Stomach (tissue), 9 donors: ENCODE results near the gene DDX27. TPM values are rescaled to one million over a fixed set of nuclear protein-coding genes. Genes with fewer than 3 reads are reported as not detected.
A peak's percentile ranks its signal among the peaks of the same experiment; 100 is the strongest.
"Not testable (repeated sequence)": the region's sequence is repeated elsewhere in the genome, so short reads cannot be mapped to it uniquely, and the experiment has no call there.

Experiments used
- DNase-seq, 2 donors: peaks; one replicate each; pipeline versions ENCODE4 v3.0.0 to v3.0.0-alpha.2; 2013 to 2019
- H3K27ac ChIP-seq, 5 donors: fragments of 200-600 bp in 4 of 5; sonication (generic) in 4 of 5; one replicate each; pipeline ENCODE4 v1.5.1; 2013 to 2019; ENCODE audit warnings: mild to moderate bottlenecking in 1 of 5, moderate library complexity in 1 of 5
- H3K27me3 ChIP-seq, 3 donors: fragments of 200-600 bp; sonication (generic); one replicate each; pipeline ENCODE4 v1.5.1; 2017 to 2019; ENCODE audit warnings: mixed run types in 1 of 3
- H3K36me3 ChIP-seq, 4 donors: fragments of 200-600 bp; sonication (generic); 1 replicate in 3 of 4; 2 replicates in 1 of 4; pipeline ENCODE4 v1.5.1; 2016 to 2019
- H3K4me1 ChIP-seq, 4 donors: fragments of 200-600 bp; sonication (generic); one replicate each; pipeline ENCODE4 v1.5.1; 2016 to 2019
- H3K4me3 ChIP-seq, 4 donors: fragments of 200-600 bp; sonication (generic) in 3 of 4; one replicate each; pipeline ENCODE4 v1.5.1; 2016 to 2019; ENCODE audit warnings: mild to moderate bottlenecking in 1 of 4
- H3K9me3 ChIP-seq, 4 donors: fragments of 200-600 bp; sonication (generic); one replicate each; pipeline ENCODE4 v1.5.1; 2016 to 2019
- CTCF ChIP-seq, 7 experiments: fragments of 450-650 bp in 4 of 7; fragments of 200-600 bp in 3 of 7; sonication (generic) in 3 of 7; IDR thresholded peaks; one replicate each; pipeline ENCODE4 v1.5.1; 2016 to 2019; ENCODE audit warnings: antibody characterized with exemption in 7 of 7, control low read depth in 2 of 7, mild to moderate bottlenecking in 1 of 7
- EP300 ChIP-seq: sonication (generic); formaldehyde crosslinking; IDR thresholded peaks from one replicate; pipeline ENCODE4 v1.6.1; 2017; ENCODE audit warnings: antibody characterized with exemption
- POLR2A ChIP-seq, 4 donors: fragments of 450-650 bp; IDR thresholded peaks; one replicate each; pipeline ENCODE4 v1.6.1; 2016; ENCODE audit warnings: antibody characterized with exemption in 4 of 4, control low read depth in 2 of 4, mild to moderate bottlenecking in 1 of 4, moderate library complexity in 1 of 4
- POLR2AphosphoS5 ChIP-seq, 3 donors: sonication (generic); formaldehyde crosslinking; IDR thresholded peaks; one replicate each; pipeline ENCODE4 v1.6.1; 2016; ENCODE audit warnings: antibody characterized with exemption in 3 of 3
- WGBS, 5 donors: extraction: QIAGEN DNeasy Blood & Tissue Kit in 3 of 5; methylation state at CpG; one replicate each; pipeline versions ENCODE4 v1.1.5 to v1.1.7; 2013 to 2018; 5-methylcytosine and 5-hydroxymethylcytosine counted together
- intact Hi-C: fragments of 100-400 bp; cut with DNase I; formaldehyde crosslinking; loops from one replicate; pipeline ENCODE4 v1.15.1; 2023; ENCODE audit warnings: low total_unique reads
- polyA plus RNA-seq, 3 donors: library from polyadenylated mRNA; stranded (reverse); fragments of 200-250 nt; gene quantifications; one replicate each; pipeline ENCODE4 v1.2.3, GENCODE V29; 2013
- total RNA-seq, 5 donors: library from RNA; depleted of rRNA; stranded (reverse); fragments of >200 nt; gene quantifications; one replicate each; pipeline versions ENCODE4 v1.1.0 to v1.2.3, GENCODE V29; 2014 to 2016
- donor health status: healthy with polysubstance abuse.
- donor health status: Bipolar disorder and iron deficiency.
- donor health status: healthy.

The DDX27 gene
- total and polyA plus RNA-seq, 8 donors: 11.7 to 38.2 (median 21.4) TPM

- peak overlapping the region in 1 of 4 donors; percentile 2 for H3K4me3 ChIP-seq
- H3K4me1 ChIP-seq: peaks cover 9 to 33% (median 26%) of the 10 kb centered on the region in 4 donors
- no peaks in the 10 kb centered on the region for H3K9me3 ChIP-seq
- peaks cover 8 to 18% (median 10%) of the 10 kb centered on the region in 4 donors for H3K36me3 ChIP-seq
- H3K27me3 ChIP-seq: no peaks in the 10 kb centered on the region
- DNase-seq: peak; percentile 97 to 98
- TF ChIP-seq EP300 (no peak), POLR2A (IDR thresholded peaks at IDR 0.05) (no peak), POLR2AphosphoS5 (IDR thresholded peaks at IDR 0.05) (peak in 2 of 3 donors; percentile 47 to 91), CTCF (IDR thresholded peaks at IDR 0.05) (peak in 5 of 7 experiments; percentile 81 to 90 (median 88))
- 12 to 19% (median 16%) methylated on average over 11 of the region's 11 CpGs for WGBS, 5 donors
- peak overlapping the region in 2 of 5 donors; percentile 38 to 51 for H3K27ac ChIP-seq
- intact Hi-C loops: loop anchor here (5.0 kb wide), 1 partner anchor 85 kb away; no protein-coding TSS in a partner anchor
Measured at GRCh38 chr20:49216991-49217578, 2.1 kb upstream of the DDX27 start.

GRCh38 chr20:49218739-49219090 is 501 bp upstream of the DDX27 start:
- Histone ChIP-seq H3K36me3 (peaks cover 24 to 35% (median 26%) of the 10 kb centered on the region in 4 donors), H3K4me3 (peak overlapping the region; percentile 72 to 86 (median 78)), H3K4me1 (peaks cover 9 to 33% (median 26%) of the 10 kb centered on the region in 4 donors), H3K27ac (peak overlapping the region; percentile 74 to 96 (median 91))
- peak; percentile 38 to 68 for DNase-seq
- H3K9me3 ChIP-seq, H3K27me3 ChIP-seq: not testable (repeated sequence)
- 50 to 61% (median 57%) methylated on average over 13 of the region's 13 CpGs for WGBS, 5 donors
- intact Hi-C loops: loop anchor here (5.0 kb wide), 1 partner anchor 86 kb away; no protein-coding TSS in a partner anchor

GRCh38 chr20:49219924-49220831 is 962 bp downstream of the DDX27 start:
- Histone ChIP-seq H3K4me1 (peaks cover 9 to 33% (median 26%) of the 10 kb centered on the region in 4 donors), H3K4me3 (peak overlapping the region; percentile 72 to 86 (median 78)), H3K9me3 (no peaks in the 10 kb centered on the region), H3K27me3 (no peaks in the 10 kb centered on the region), H3K36me3 (peaks cover 36 to 49% (median 40%) of the 10 kb centered on the region in 4 donors), H3K27ac (peak overlapping the region; percentile 79 to 96 (median 91))
- no peak for DNase-seq
- 57 to 73% (median 62%) methylated on average over 25 to 28 of the region's 28 CpGs for WGBS, 5 donors
- intact Hi-C loops: loop anchor here (5.0 kb wide), 1 partner anchor 88 kb away; no protein-coding TSS in a partner anchor
- no peak for TF ChIP-seq POLR2A (IDR thresholded peaks at IDR 0.05)
- no peak for TF ChIP-seq CTCF (IDR thresholded peaks at IDR 0.05)
- TF ChIP-seq POLR2AphosphoS5 (IDR thresholded peaks at IDR 0.05): no peak
- no peak for TF ChIP-seq EP300

GRCh38 chr20:49225896-49226295 is 6.7 kb downstream of the DDX27 start:
- 87 to 96% (median 93%) methylated on average over 7 of the region's 7 CpGs for whole genome bisulfite sequencing, 5 donors
- H3K36me3 ChIP-seq: peaks cover 73 to 98% (median 97%) of the 10 kb centered on the region in 4 donors

More at GRCh38 chr20:49225896-49226295, 6.7 kb downstream of the DDX27 start:
- H3K27ac ChIP-seq: no peak overlapping the region
- no peak for DNase-seq
- TF ChIP-seq CTCF (IDR thresholded peaks at IDR 0.05) (no peak), POLR2A (IDR thresholded peaks at IDR 0.05) (no peak), EP300 (no peak), POLR2AphosphoS5 (IDR thresholded peaks at IDR 0.05) (no peak)
- intact Hi-C loops: no loop called here
- H3K4me3 ChIP-seq: no peak overlapping the region
- no peaks in the 10 kb centered on the region for H3K27me3 ChIP-seq
- peaks cover 0 to 6% (median 3%) of the 10 kb centered on the region in 4 donors for H3K4me1 ChIP-seq
- H3K9me3 ChIP-seq: no peaks in the 10 kb centered on the region
